GM12873 (cell line): ENCODE measurements around the gene PALLD.

ENCODE experiments used
- CTCF ChIP-seq: IDR thresholded peaks from 2 replicates; pipeline ENCODE4 v1.5.1; 2012; ENCODE audit warnings: low read depth, mild to moderate bottlenecking, moderate library complexity, low read length, control low read depth; ENCODE audit not compliant: insufficient read depth; ENCODE audit errors: missing control alignments

PALLD gene

DNA sequence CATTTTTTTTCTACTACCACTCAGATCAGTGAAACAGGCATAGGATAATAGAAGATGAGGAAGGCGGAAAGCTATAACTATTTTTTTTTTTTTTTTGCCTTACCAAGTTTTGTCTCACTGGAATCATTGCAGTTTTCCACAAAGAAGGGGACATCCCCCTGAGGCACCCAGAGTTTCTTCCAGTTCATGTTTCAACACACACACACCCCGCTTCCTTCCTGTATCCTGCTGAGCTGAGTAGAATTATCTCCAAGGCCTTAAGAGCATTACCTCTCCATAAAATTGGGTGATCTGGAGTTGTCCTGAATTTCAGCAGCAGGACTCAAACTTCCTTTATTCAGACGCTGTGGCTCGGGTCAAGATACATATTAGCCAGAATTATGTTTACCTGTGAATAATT lies 111.9 kb downstream of the PALLD start:
- TF ChIP-seq CTCF, result no peak

DNA sequence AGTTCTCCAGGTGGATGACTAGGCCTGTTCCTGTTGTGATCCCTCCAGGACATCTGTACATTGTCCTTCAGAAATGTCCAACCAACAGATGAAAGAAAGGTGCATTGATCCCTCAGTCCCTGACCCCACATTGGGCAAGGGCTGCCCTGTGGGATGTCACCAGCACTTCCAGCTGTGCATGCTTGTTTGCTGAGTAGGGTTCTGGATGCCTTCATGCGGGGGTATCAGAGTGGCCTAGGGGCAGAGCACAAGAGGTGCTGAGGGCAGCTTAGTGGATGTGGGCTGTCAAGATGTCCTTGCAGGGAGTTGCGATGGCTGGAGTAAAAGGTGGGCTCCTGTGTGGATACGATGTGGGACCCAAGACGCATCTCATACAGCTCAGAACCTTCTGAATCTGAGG lies 112.5 kb downstream of the PALLD start:
- TF ChIP-seq CTCF, result no peak

DNA sequence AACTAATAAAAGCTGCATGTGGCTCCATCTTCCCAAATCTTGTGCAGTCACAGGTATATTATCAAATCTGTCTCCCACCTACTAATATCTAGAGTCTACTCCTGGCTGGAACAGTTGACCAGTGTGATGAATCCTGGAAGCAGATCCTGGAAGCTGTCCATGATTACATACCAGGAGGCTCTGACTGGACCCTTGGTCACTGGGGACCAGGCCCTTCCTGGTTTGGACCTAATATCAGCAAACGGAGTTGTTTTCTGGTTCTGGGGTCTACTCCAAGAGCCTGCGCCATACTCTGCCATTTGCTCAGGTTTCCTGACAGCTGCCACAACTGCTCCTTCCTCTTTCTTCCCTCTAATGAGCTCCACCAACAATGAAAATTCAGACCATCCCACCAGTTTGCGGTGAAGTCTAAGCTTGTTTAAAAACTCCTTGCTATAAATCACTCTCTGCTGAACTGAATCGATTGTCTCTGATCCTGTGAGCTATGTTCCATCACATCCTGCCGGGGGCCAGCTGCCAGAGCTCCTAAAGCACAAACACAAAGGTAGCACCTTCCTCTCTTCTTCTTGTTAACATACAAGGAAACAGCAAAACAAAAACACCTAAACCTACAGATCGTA lies 114.2 kb downstream of the PALLD start:
- TF ChIP-seq CTCF, result no peak

- no peak for TF ChIP-seq CTCF
Observed at GRCh38 chr4:168612450-168613135, 115.7 kb downstream of the PALLD start.

DNA sequence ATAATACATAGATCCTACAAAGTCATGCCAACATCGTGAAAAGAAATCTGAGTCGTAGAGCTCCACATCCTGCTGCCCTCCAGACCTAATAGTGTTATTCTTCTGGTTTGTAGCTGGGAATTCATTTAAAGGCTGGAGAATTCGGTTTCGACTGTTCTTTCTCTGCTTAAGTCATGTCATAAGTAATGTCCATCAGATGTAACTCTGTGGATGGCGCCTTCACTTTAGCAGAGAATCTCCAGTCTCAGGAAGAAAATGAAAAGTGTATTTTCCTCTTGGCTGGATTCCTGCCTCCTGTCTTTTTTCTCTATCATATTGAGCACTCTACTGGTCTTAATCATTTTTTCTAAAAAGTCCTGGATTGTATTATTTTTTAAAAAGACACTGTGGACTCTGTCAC lies 117.0 kb downstream of the PALLD start:
- no peak for TF ChIP-seq CTCF

GRCh38 chr4:168614281-168615057 lies 117.6 kb downstream of the PALLD start:
- TF ChIP-seq CTCF, result no peak
